ENCODE data around the gene SVOP.
"Not testable (repeated sequence)": the region's sequence is repeated elsewhere in the genome, so short reads cannot be mapped to it uniquely, and the experiment has no call there.

The SVOP gene

GRCh38 chr12:109033239-109034196 lies 12.7 kb upstream of the SVOP start:
- in situ Hi-C loops (cut with MboI; ENCODE audit: low sequenced_read_pairs) = no loop called here

GRCh38 chr12:109029411-109029810 lies 8.5 kb upstream of the SVOP start:
- in situ Hi-C loops (cut with MboI; ENCODE audit: low sequenced_read_pairs) = no loop called here

GRCh38 chr12:109028624-109029023 lies 7.8 kb upstream of the SVOP start:
- in situ Hi-C loops (cut with MboI; ENCODE audit: low sequenced_read_pairs) = not testable (repeated sequence)

GRCh38 chr12:109027767-109028166 lies 6.9 kb upstream of the SVOP start:
- in situ Hi-C loops (cut with MboI; ENCODE audit: low sequenced_read_pairs) = no loop called here

GRCh38 chr12:109020146-109020795 lies 597 bp downstream of the SVOP start:
- in situ Hi-C loops (cut with MboI; ENCODE audit: low sequenced_read_pairs) = no loop called here

- in situ Hi-C loops (cut with MboI; ENCODE audit: low sequenced_read_pairs) = no loop called here
Observed at GRCh38 chr12:109018296-109018695, 2.6 kb downstream of the SVOP start.

GRCh38 chr12:109016978-109017377 lies 3.9 kb downstream of the SVOP start:
- in situ Hi-C loops (cut with MboI; ENCODE audit: low sequenced_read_pairs) = no loop called here

- in situ Hi-C loops (cut with MboI; ENCODE audit: low sequenced_read_pairs) = no loop called here
Observed at GRCh38 chr12:109016016-109016415, 4.9 kb downstream of the SVOP start.

- in situ Hi-C loops (cut with MboI; ENCODE audit: low sequenced_read_pairs) = no loop called here
Observed at GRCh38 chr12:109014984-109015765, 5.7 kb downstream of the SVOP start.

GRCh38 chr12:109010259-109010658 lies 10.6 kb downstream of the SVOP start:
- in situ Hi-C loops (cut with MboI; ENCODE audit: low sequenced_read_pairs) = no loop called here

- in situ Hi-C loops (cut with MboI; ENCODE audit: low sequenced_read_pairs) = no loop called here
Observed at GRCh38 chr12:109009766-109010165, 11.1 kb downstream of the SVOP start.

- in situ Hi-C loops (cut with MboI; ENCODE audit: low sequenced_read_pairs) = no loop called here
Observed at GRCh38 chr12:109004017-109004416, 16.9 kb downstream of the SVOP start.

- in situ Hi-C loops (cut with MboI; ENCODE audit: low sequenced_read_pairs) = no loop called here
Observed at GRCh38 chr12:108996320-108996719, 24.5 kb downstream of the SVOP start.

- in situ Hi-C loops (cut with MboI; ENCODE audit: low sequenced_read_pairs) = no loop called here
Observed at GRCh38 chr12:108995370-108995992, 25.4 kb downstream of the SVOP start.

GRCh38 chr12:108990103-108990502 lies 30.8 kb downstream of the SVOP start:
- in situ Hi-C loops (cut with MboI; ENCODE audit: low sequenced_read_pairs) = not testable (repeated sequence)

- in situ Hi-C loops (cut with MboI; ENCODE audit: low sequenced_read_pairs) = no loop called here
Observed at GRCh38 chr12:108989376-108989775, 31.5 kb downstream of the SVOP start.

- in situ Hi-C loops (cut with MboI; ENCODE audit: low sequenced_read_pairs) = no loop called here
Observed at GRCh38 chr12:108985750-108986149, 35.1 kb downstream of the SVOP start.

GRCh38 chr12:108983227-108983626 lies 37.6 kb downstream of the SVOP start:
- in situ Hi-C loops (cut with MboI; ENCODE audit: low sequenced_read_pairs) = no loop called here

- in situ Hi-C loops (cut with MboI; ENCODE audit: low sequenced_read_pairs) = no loop called here
Observed at GRCh38 chr12:108982621-108983219, 38.1 kb downstream of the SVOP start.

GRCh38 chr12:108981835-108982234 lies 39.0 kb downstream of the SVOP start:
- in situ Hi-C loops (cut with MboI; ENCODE audit: low sequenced_read_pairs) = no loop called here
